NB4 (cell line): Measurements from ENCODE around the gene LRPPRC.

ENCODE experiments used
- MYC ChIP-seq: IDR thresholded peaks from 2 replicates; pipeline ENCODE4 v1.6.1; 2011; ENCODE audit warnings: low read depth, low read length
- POLR2A ChIP-seq: IDR thresholded peaks from 2 replicates; pipeline ENCODE4 v1.6.1; 2011; ENCODE audit warnings: mild to moderate bottlenecking; ENCODE audit not compliant: insufficient read length; ENCODE audit errors: extremely low read depth

- TF ChIP-seq POLR2A (no peak), MYC (no peak)
Observed at GRCh38 chr2:44033947-44034346, 38.2 kb upstream of the LRPPRC start.
